Measurements from ENCODE around the gene PTPRN2.
"Not testable (repeated sequence)": the region's sequence is repeated elsewhere in the genome, so short reads cannot be mapped to it uniquely, and the experiment has no call there.

The PTPRN2 gene

GRCh38 chr7:157675427-157675927, 912.1 kb downstream of the PTPRN2 start:
- no peak for DNase-seq

- no peak for DNase-seq
Observed at GRCh38 chr7:157674715-157675426, 912.8 kb downstream of the PTPRN2 start.

GRCh38 chr7:157674027-157674714, 913.5 kb downstream of the PTPRN2 start:
- DNase-seq = no peak

- DNase-seq = no peak
Observed at GRCh38 chr7:157673573-157673972, 914.0 kb downstream of the PTPRN2 start.

- DNase-seq = no peak
Observed at GRCh38 chr7:157671358-157672255, 916.0 kb downstream of the PTPRN2 start.

- no peak for DNase-seq
Observed at GRCh38 chr7:157670490-157671357, 916.9 kb downstream of the PTPRN2 start.

- no peak for DNase-seq
Observed at GRCh38 chr7:157669768-157670351, 917.8 kb downstream of the PTPRN2 start.

GRCh38 chr7:157668884-157669767, 918.5 kb downstream of the PTPRN2 start:
- DNase-seq = no peak

GRCh38 chr7:157668221-157668883, 919.3 kb downstream of the PTPRN2 start:
- no peak for DNase-seq

GRCh38 chr7:157667731-157668130, 919.9 kb downstream of the PTPRN2 start:
- no peak for DNase-seq

- DNase-seq = no peak
Observed at GRCh38 chr7:157667261-157667660, 920.4 kb downstream of the PTPRN2 start.

GRCh38 chr7:157666530-157667040, 921.0 kb downstream of the PTPRN2 start:
- no peak for DNase-seq

GRCh38 chr7:157665634-157665988, 922.0 kb downstream of the PTPRN2 start:
- DNase-seq = not testable (repeated sequence)

- no peak for DNase-seq
Observed at GRCh38 chr7:157664871-157665633, 922.6 kb downstream of the PTPRN2 start.

- no peak for DNase-seq
Observed at GRCh38 chr7:157664034-157664433, 923.6 kb downstream of the PTPRN2 start.

GRCh38 chr7:157662981-157663716, 924.5 kb downstream of the PTPRN2 start:
- peak in 1 of 2 experiments; percentile 1 for DNase-seq

GRCh38 chr7:157662110-157662791, 925.4 kb downstream of the PTPRN2 start:
- no peak for DNase-seq

- DNase-seq = no peak
Observed at GRCh38 chr7:157661611-157661975, 926.0 kb downstream of the PTPRN2 start.

All from NCI-H524 (cell line).